HepG2 (cell line): Measurements from ENCODE around the gene UMPS. TPM values are rescaled to one million over a fixed set of nuclear protein-coding genes. Genes with fewer than 3 reads are reported as not detected.

Experiments used
- ARNT ChIP-seq: fragments of 450-650 bp; IDR thresholded peaks from 2 replicates; pipeline ENCODE4 v1.6.1; 2017
- CCAR2 ChIP-seq: fragments of 200-400 bp; formaldehyde crosslinking; optimal IDR thresholded peaks from 2 replicates; pipeline ENCODE3; 2018; ENCODE audit warnings: low read depth, mild to moderate bottlenecking, low read length, moderate library complexity
- CEBPG ChIP-seq: IDR thresholded peaks from 2 replicates; pipeline ENCODE4 v1.6.1; 2016
- ETV6 ChIP-seq: sonication (generic); formaldehyde crosslinking; conservative IDR thresholded peaks from 2 replicates; pipeline ENCODE4 v1.4.0; 2020; ENCODE audit warnings: missing genetic modification reagents
- IRF2 ChIP-seq: IDR thresholded peaks from 2 replicates; pipeline ENCODE4 v1.6.1; 2018; ENCODE audit warnings: missing genetic modification reagents, missing compliant biosample characterization
- KLF6 ChIP-seq: IDR thresholded peaks from 2 replicates; pipeline ENCODE4 v1.8.0; 2016; ENCODE audit warnings: missing biosample characterization, missing genetic modification reagents
- MEIS2 ChIP-seq: sonication (generic); formaldehyde crosslinking; IDR thresholded peaks from 2 replicates; pipeline ENCODE4 v1.9.0; 2021; ENCODE audit warnings: mild to moderate bottlenecking, missing genetic modification reagents
- MTA1 ChIP-seq: sonication (generic); formaldehyde crosslinking; IDR thresholded peaks from 2 replicates; pipeline ENCODE4 v1.4.0; 2020; ENCODE audit warnings: missing genetic modification reagents, mild to moderate bottlenecking, borderline replicate concordance
- PAF1 ChIP-seq: IDR thresholded peaks from 2 replicates; pipeline ENCODE4 v1.6.1; 2016; ENCODE audit warnings: missing genetic modification reagents, missing compliant biosample characterization
- PHF8 ChIP-seq: sonication (generic); formaldehyde crosslinking; IDR thresholded peaks from 2 replicates; pipeline ENCODE4 v1.5.0; 2020; ENCODE audit warnings: missing genetic modification reagents
- RERE ChIP-seq: IDR thresholded peaks from 2 replicates; pipeline ENCODE4 v1.6.1; 2016; ENCODE audit warnings: low read depth, missing genetic modification reagents, missing compliant biosample characterization
- SMAD9 ChIP-seq: sonication (generic); formaldehyde crosslinking; IDR thresholded peaks from 2 replicates; pipeline ENCODE4 v1.5.1; 2020; ENCODE audit warnings: mild to moderate bottlenecking, missing genetic modification reagents
- THAP8 ChIP-seq: sonication (generic); formaldehyde crosslinking; IDR thresholded peaks from 2 replicates; pipeline ENCODE4 v1.5.1; 2020; ENCODE audit warnings: missing genetic modification reagents, mild to moderate bottlenecking, borderline replicate concordance
- U2AF2 ChIP-seq: fragments of 200-400 bp; formaldehyde crosslinking; IDR thresholded peaks from 2 replicates; pipeline ENCODE4 v1.6.1; 2017; ENCODE audit warnings: low read depth, mild to moderate bottlenecking, low read length
- ZBTB42 ChIP-seq: sonication (generic); formaldehyde crosslinking; IDR thresholded peaks from 2 replicates; pipeline ENCODE4 v1.5.0; 2020; ENCODE audit warnings: mild to moderate bottlenecking, missing genetic modification reagents
- ZBTB8A ChIP-seq: sonication (generic); formaldehyde crosslinking; IDR thresholded peaks from 2 replicates; pipeline ENCODE4 v1.4.0; 2020; ENCODE audit warnings: mild to moderate bottlenecking, low read depth, missing genetic modification reagents, borderline replicate concordance
- ZKSCAN5 ChIP-seq: sonication (generic); formaldehyde crosslinking; IDR thresholded peaks from 2 replicates; pipeline ENCODE4 v1.5.1; 2020; ENCODE audit warnings: mild to moderate bottlenecking, missing genetic modification reagents
- ZNF329 ChIP-seq: sonication (generic); formaldehyde crosslinking; IDR thresholded peaks from 2 replicates; pipeline ENCODE4 v1.9.0; 2021; ENCODE audit warnings: low read depth, mild to moderate bottlenecking, missing genetic modification reagents
- ZNF567 ChIP-seq: sonication (generic); formaldehyde crosslinking; IDR thresholded peaks from 2 replicates; pipeline ENCODE4 v1.8.1; 2023; ENCODE audit warnings: mild to moderate bottlenecking, missing genetic modification reagents, borderline replicate concordance
- ZNF777 ChIP-seq: sonication (generic); formaldehyde crosslinking; IDR thresholded peaks from 2 replicates; pipeline ENCODE4 v1.4.0; 2020; ENCODE audit warnings: missing genetic modification reagents
- polyA plus RNA-seq, 8 experiments: library from polyadenylated mRNA; depleted of rRNA in 3 of 8; stranded (reverse) in 7 of 8; unstranded in 1 of 8; fragments of >200 nt; fragmentation: Illumina TruSeq in 4 of 8; extraction: Trizol in 4 of 8; gene quantifications; 2 replicates each; pipeline versions ENCODE4 v1.2.1 to v1.2.3, GENCODE V29; 2011 to 2016; ENCODE audit warnings: low read depth in 4 of 8, missing spikeins in 1 of 8, mixed read lengths in 1 of 8; ENCODE audit not compliant: insufficient read depth in 1 of 8
- total RNA-seq, 5 experiments: library from RNA; depleted of rRNA; stranded (reverse); fragments of >200 nt; fragmentation: Illumina TruSeq; extraction: Trizol; gene quantifications; 2 replicates each; pipeline ENCODE4 v1.2.3, GENCODE V29; 2016; ENCODE audit warnings: low read depth in 1 of 5
- TF ChIP-seq, protein P1 (sequence below): sonication (generic); formaldehyde crosslinking; IDR thresholded peaks from 2 replicates; pipeline ENCODE4 v1.8.0; 2023; ENCODE audit warnings: mild to moderate bottlenecking, missing genetic modification reagents
- TF ChIP-seq, protein P2 (sequence below): sonication (generic); formaldehyde crosslinking; IDR thresholded peaks from 2 replicates; pipeline ENCODE4 v1.9.0; 2021; ENCODE audit warnings: missing genetic modification reagents, mild to moderate bottlenecking, borderline replicate concordance

The UMPS gene
- total and polyA plus RNA-seq, 2 of the 13 experiments (the other 11 are each of a cell fraction or from before 2014, with no cell fraction given): 52.7 to 74.2 TPM

- TF ChIP-seq RERE (CRISPR knock-in tag) (peak; percentile 51; the same call in 1 of the 2 replicates), ZNF777 (CRISPR knock-in tag) (no peak), PHF8 (CRISPR knock-in tag) (peak; percentile 34; the same call in 1 of the 2 replicates), ZBTB8A (CRISPR knock-in tag) (no peak), MEIS2 (CRISPR knock-in tag) (peak; percentile 54; the same call in 1 of the 2 replicates), MTA1 (CRISPR knock-in tag) (peak; percentile 86; the same call in 1 of the 2 replicates), ZNF329 (CRISPR knock-in tag) (no peak; the same call in 1 of the 2 replicates), KLF6 (peak; percentile 52; the same call in 1 of the 2 replicates), ARNT (no peak), CEBPG (CRISPR knock-in tag) (peak; percentile 12; the same call in 1 of the 2 replicates), IRF2 (CRISPR knock-in tag) (peak; percentile 6; the same call in 1 of the 2 replicates), ZNF567 (CRISPR knock-in tag) (no peak), THAP8 (no peak), ZBTB42 (CRISPR knock-in tag) (no peak), SMAD9 (CRISPR knock-in tag) (no peak), CCAR2 (no peak), PAF1 (CRISPR knock-in tag) (peak; percentile 69; the same call in 1 of the 2 replicates), U2AF2 (no peak), ETV6 (CRISPR knock-in tag) (no peak), ZKSCAN5 (CRISPR knock-in tag) (no peak)
- TF ChIP-seq, protein P1, sequence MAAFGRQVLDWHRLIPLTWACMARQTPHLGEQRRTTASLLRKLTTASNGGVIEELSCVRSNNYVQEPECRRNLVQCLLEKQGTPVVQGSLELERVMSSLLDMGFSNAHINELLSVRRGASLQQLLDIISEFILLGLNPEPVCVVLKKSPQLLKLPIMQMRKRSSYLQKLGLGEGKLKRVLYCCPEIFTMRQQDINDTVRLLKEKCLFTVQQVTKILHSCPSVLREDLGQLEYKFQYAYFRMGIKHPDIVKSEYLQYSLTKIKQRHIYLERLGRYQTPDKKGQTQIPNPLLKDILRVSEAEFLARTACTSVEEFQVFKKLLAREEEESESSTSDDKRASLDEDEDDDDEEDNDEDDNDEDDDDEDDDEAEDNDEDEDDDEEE (CRISPR knock-in tag): no peak
- TF ChIP-seq, protein P2, sequence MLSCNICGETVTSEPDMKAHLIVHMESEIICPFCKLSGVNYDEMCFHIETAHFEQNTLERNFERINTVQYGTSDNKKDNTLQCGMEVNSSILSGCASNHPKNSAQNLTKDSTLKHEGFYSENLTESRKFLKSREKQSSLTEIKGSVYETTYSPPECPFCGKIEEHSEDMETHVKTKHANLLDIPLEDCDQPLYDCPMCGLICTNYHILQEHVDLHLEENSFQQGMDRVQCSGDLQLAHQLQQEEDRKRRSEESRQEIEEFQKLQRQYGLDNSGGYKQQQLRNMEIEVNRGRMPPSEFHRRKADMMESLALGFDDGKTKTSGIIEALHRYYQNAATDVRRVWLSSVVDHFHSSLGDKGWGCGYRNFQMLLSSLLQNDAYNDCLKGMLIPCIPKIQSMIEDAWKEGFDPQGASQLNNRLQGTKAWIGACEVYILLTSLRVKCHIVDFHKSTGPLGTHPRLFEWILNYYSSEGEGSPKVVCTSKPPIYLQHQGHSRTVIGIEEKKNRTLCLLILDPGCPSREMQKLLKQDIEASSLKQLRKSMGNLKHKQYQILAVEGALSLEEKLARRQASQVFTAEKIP: no peak
Measured at GRCh38 chr3:124699686-124700396, 30.4 kb upstream of the UMPS start (continued).
